Mesodermal cell (in vitro differentiated cells): ENCODE measurements around the gene KLC4.
A peak's percentile ranks its signal among the peaks of the same experiment; 100 is the strongest.

Experiments used
- H3K27ac ChIP-seq: 2 replicates; pipeline ENCODE4 v1.7.0; 2013; ENCODE audit warnings: mild to moderate bottlenecking, low read depth, low read length, moderate library complexity; ENCODE audit not compliant: severe bottlenecking
- H3K36me3 ChIP-seq: 2 replicates; pipeline ENCODE4 v1.7.1; 2013; ENCODE audit warnings: mild to moderate bottlenecking, low read length, moderate library complexity; ENCODE audit not compliant: control insufficient read depth, insufficient read depth
- H3K4me1 ChIP-seq: one replicate; pipeline ENCODE4 v1.7.1; 2013; ENCODE audit warnings: mild to moderate bottlenecking, low read length; ENCODE audit not compliant: insufficient read depth, control insufficient read depth, poor library complexity, severe bottlenecking
- H3K4me3 ChIP-seq: 2 replicates; pipeline ENCODE4 v1.7.0; 2013; ENCODE audit warnings: low read length, control low read depth, mild to moderate bottlenecking; ENCODE audit not compliant: insufficient read depth, poor library complexity, severe bottlenecking; ENCODE audit errors: extremely low read depth
- H3K9me3 ChIP-seq: 2 replicates; pipeline ENCODE4 v1.7.1; 2013; ENCODE audit warnings: mild to moderate bottlenecking, low read length, moderate library complexity; ENCODE audit not compliant: control insufficient read depth
- WGBS, 2 experiments: methylation state at CpG; one replicate each; pipeline ENCODE4 v1.1.5; 2013; ENCODE audit warnings: missing lambda C conversion rate in 2 of 2; ENCODE audit not compliant: insufficient coverage in 2 of 2; 5-methylcytosine and 5-hydroxymethylcytosine counted together

Gene KLC4

GRCh38 chr6:43095939-43096338, 36.5 kb downstream of the KLC4 start:
- no peaks in the 10 kb centered on the region for H3K9me3 ChIP-seq
- H3K4me3 ChIP-seq: no peak overlapping the region
- WGBS, 2 experiments: 60 to 62% methylated on average over 6 to 7 of the region's 7 CpGs
- peaks cover 48% of the 10 kb centered on the region for H3K4me1 ChIP-seq
- H3K27ac ChIP-seq: peak overlapping the region; percentile 81
- H3K36me3 ChIP-seq: no peaks in the 10 kb centered on the region

GRCh38 chr6:43096451-43097097, 37.1 kb downstream of the KLC4 start:
- peaks cover 42% of the 10 kb centered on the region for H3K4me1 ChIP-seq
- no peaks in the 10 kb centered on the region for H3K36me3 ChIP-seq
- H3K9me3 ChIP-seq: no peaks in the 10 kb centered on the region
- no peak overlapping the region for H3K4me3 ChIP-seq
- peak overlapping the region; percentile 81 for H3K27ac ChIP-seq
- 38 to 60% methylated on average over 5 to 7 of the region's 8 CpGs for WGBS, 2 experiments

GRCh38 chr6:43097098-43097489, 37.7 kb downstream of the KLC4 start:
- no peaks in the 10 kb centered on the region for H3K9me3 ChIP-seq
- no peaks in the 10 kb centered on the region for H3K36me3 ChIP-seq
- H3K27ac ChIP-seq: peak overlapping the region; percentile 81
- H3K4me1 ChIP-seq: peaks cover 40% of the 10 kb centered on the region
- WGBS, 2 experiments: 80 to 85% methylated on average over 1 to 3 of the region's 5 CpGs
- H3K4me3 ChIP-seq: no peak overlapping the region

- WGBS, 2 experiments: 93 to 94% methylated on average over 2 to 3 of the region's 4 CpGs
- no peaks in the 10 kb centered on the region for H3K9me3 ChIP-seq
- H3K4me3 ChIP-seq: no peak overlapping the region
- peak overlapping the region; percentile 81 for H3K27ac ChIP-seq
- H3K36me3 ChIP-seq: no peaks in the 10 kb centered on the region
- peaks cover 38% of the 10 kb centered on the region for H3K4me1 ChIP-seq
Observed at GRCh38 chr6:43097502-43097901, 38.1 kb downstream of the KLC4 start.

GRCh38 chr6:43101497-43101896, 42.1 kb downstream of the KLC4 start:
- peaks cover 3% of the 10 kb centered on the region for H3K36me3 ChIP-seq
- peaks cover 13% of the 10 kb centered on the region for H3K4me1 ChIP-seq
- WGBS, 2 experiments: 80 to 100% methylated on average over 1 to 2 of the region's 4 CpGs
- H3K9me3 ChIP-seq: no peaks in the 10 kb centered on the region
- no peak overlapping the region for H3K4me3 ChIP-seq
- H3K27ac ChIP-seq: no peak overlapping the region

- Histone ChIP-seq H3K36me3 (peaks cover 11% of the 10 kb centered on the region), H3K27ac (no peak overlapping the region), H3K4me3 (no peak overlapping the region), H3K9me3 (no peaks in the 10 kb centered on the region), H3K4me1 (no peaks in the 10 kb centered on the region)
- WGBS, 2 experiments: 100% methylated on average over 1 of the region's 2 CpGs; no CpG with 5 or more reads in 1 of the 2 experiments
Observed at GRCh38 chr6:43103253-43103876, 43.9 kb downstream of the KLC4 start.

GRCh38 chr6:43105538-43106222, 46.2 kb downstream of the KLC4 start:
- H3K27ac ChIP-seq: no peak overlapping the region

GRCh38 chr6:43107344-43108062, 48.1 kb downstream of the KLC4 start:
- WGBS, 2 experiments: 93 to 96% methylated on average over 11 of the region's 12 CpGs
- H3K9me3 ChIP-seq: no peaks in the 10 kb centered on the region
- H3K36me3 ChIP-seq: peaks cover 11% of the 10 kb centered on the region
- no peak overlapping the region for H3K4me3 ChIP-seq
- no peak overlapping the region for H3K27ac ChIP-seq
- H3K4me1 ChIP-seq: no peaks in the 10 kb centered on the region

More at GRCh38 chr6:43105538-43106222, 46.2 kb downstream of the KLC4 start:
- 91 to 97% methylated on average over 4 to 5 of the region's 9 CpGs for WGBS, 2 experiments
- H3K36me3 ChIP-seq: peaks cover 11% of the 10 kb centered on the region
- H3K4me1 ChIP-seq: no peaks in the 10 kb centered on the region
- H3K4me3 ChIP-seq: no peak overlapping the region
- no peaks in the 10 kb centered on the region for H3K9me3 ChIP-seq

- Histone ChIP-seq H3K4me1 (peaks cover 34% of the 10 kb centered on the region), H3K4me3 (no peak overlapping the region), H3K36me3 (peaks cover 6% of the 10 kb centered on the region), H3K9me3 (no peaks in the 10 kb centered on the region), H3K27ac (peak overlapping the region; percentile 98)
- WGBS, 2 experiments: 84 to 92% methylated on average over 8 to 11 of the region's 12 CpGs
Observed at GRCh38 chr6:43113431-43114260, 54.2 kb downstream of the KLC4 start.

- peaks cover 6% of the 10 kb centered on the region for H3K36me3 ChIP-seq
- no peak overlapping the region for H3K4me3 ChIP-seq
- no peak overlapping the region for H3K27ac ChIP-seq
- 91 to 93% methylated on average over 5 to 6 of the region's 6 CpGs for WGBS, 2 experiments
- H3K4me1 ChIP-seq: peaks cover 39% of the 10 kb centered on the region
- no peaks in the 10 kb centered on the region for H3K9me3 ChIP-seq
Observed at GRCh38 chr6:43115365-43115764, 55.9 kb downstream of the KLC4 start.
